Muscle of back (tissue), 11 donors: Measurements from ENCODE around the gene TMEM52. TPM values are rescaled to one million over a fixed set of nuclear protein-coding genes. Genes with fewer than 3 reads are reported as not detected.

Experiments
- DNase-seq, 3 donors: peaks; one replicate each; pipeline versions ENCODE4 v3.0.0 to v3.0.0-alpha.2; 2013
- polyA plus RNA-seq, 10 donors: library from polyadenylated mRNA; unstranded; fragments of 120-200 nt; gene quantifications; one replicate each; pipeline ENCODE4 v1.2.1, GENCODE V29; 2013; ENCODE audit not compliant: insufficient read length in 10 of 10

Gene TMEM52
- polyA plus RNA-seq, 10 donors = 28.9 to 90.1 (median 70.3) TPM

GRCh38 chr1:1874901-1875300, 44.2 kb downstream of the TMEM52 start:
- DNase-seq = no peak

GRCh38 chr1:1873186-1873585, 45.9 kb downstream of the TMEM52 start:
- DNase-seq = no peak

GRCh38 chr1:1872329-1872994, 46.6 kb downstream of the TMEM52 start:
- DNase-seq = no peak

GRCh38 chr1:1869469-1869868, 49.6 kb downstream of the TMEM52 start:
- DNase-seq = no peak

Other genes with a start within 250 kb of the TMEM52 start
- gene SLC35E2B, start 226.5 kb downstream of the TMEM52 start, polyA plus RNA-seq = 10 to 100 TPM; 29.1 to 61.6 (median 45.5) TPM
- gene CDK11A, start 194.9 kb downstream of the TMEM52 start, polyA plus RNA-seq = 10 to 100 TPM; 16.7 to 31.9 (median 21.2) TPM
- 10 to 100 TPM; 25.1 to 40.0 (median 30.4) TPM for gene NADK, start 140.8 kb downstream of the TMEM52 start, polyA plus RNA-seq
- 100 to 1,000 TPM; 161 to 221 (median 178) TPM for gene GNB1, start 28.2 kb downstream of the TMEM52 start, polyA plus RNA-seq
- 100 to 1,000 TPM; 107 to 289 (median 184) TPM for gene CALML6, start 4.0 kb downstream of the TMEM52 start, polyA plus RNA-seq
- gene CFAP74, start 84.5 kb upstream of the TMEM52 start, polyA plus RNA-seq = under 1 TPM in 9 of 10 donors, not detected in 1; 0.05 to 0.36 (median 0.15) TPM
- 1 to 10 TPM in 4 of 10 donors, under 1 TPM in 6; 0.41 to 2.1 (median 0.93) TPM for gene GABRD, start 100.1 kb upstream of the TMEM52 start, polyA plus RNA-seq
- 1 to 10 TPM; 3.7 to 9.1 (median 6.5) TPM for gene PRKCZ, start 131.1 kb upstream of the TMEM52 start, polyA plus RNA-seq